HepG2 (cell line): ENCODE data around the gene NPHS1. TPM values are rescaled to one million over a fixed set of nuclear protein-coding genes. Genes with fewer than 3 reads are reported as not detected.

Experiments used
- ATAC-seq: fragments of 200-7000 bp; cut with Tn5 transposase; 3 replicates; pipeline ENCODE4 v1.9.1; 2020; ENCODE audit warnings: mild to moderate bottlenecking, moderate library complexity
- BruUV-seq: library from RNA; stranded (reverse); fragments of 400-500 nt; replicated peaks from 2 replicates; lab custom pipeline; 2021; lab: Mats Ljungman, UMichigan
- CTCF ChIA-PET: fragments of 300-600 bp; formaldehyde crosslinking; extraction: SDS; loops from one replicate; lab custom pipeline; 2021; ENCODE audit warnings: low total read pairs, inconsistent platforms, low intra/inter-chr PET ratio; lab: Yijun Ruan, JAX
- POLR2A ChIA-PET: fragments of 350-600 bp; sonication (Branson Sonifier 250); formaldehyde crosslinking; loops from one replicate; lab custom pipeline; 2020; ENCODE audit warnings: antibody characterized with exemption, inconsistent platforms; lab: Yijun Ruan, JAX
- DNase-seq: peaks from one replicate; pipeline ENCODE4 v3.0.0-alpha.2; 2015; ENCODE audit warnings: low spot score
- FAIRE-seq: peaks from 3 replicates; lab custom pipeline; 2011; peaks lifted over from hg19 to GRCh38; lab: Jason Lieb, UNC
- H2AFZ ChIP-seq: one replicate; pipeline ENCODE4 v1.6.1; 2011; ENCODE audit warnings: low read length, inconsistent platforms
- H3K27ac ChIP-seq: fragments of 300-600 bp; 3 replicates; pipeline ENCODE4 v1.8.0; 2011; ENCODE audit warnings: mixed run types, mild to moderate bottlenecking, mixed read lengths, low read length, inconsistent platforms; ENCODE audit not compliant: insufficient read depth; ENCODE audit errors: extremely low read length
- H3K27me3 ChIP-seq, 2 experiments: fragments of 200-600 bp in 1 of 2; 2 replicates in 1 of 2; 3 replicates in 1 of 2; pipeline versions ENCODE4 v1.6.0 to v1.8.0; 2011; ENCODE audit warnings: low read length in 2 of 2, mild to moderate bottlenecking in 2 of 2, moderate library complexity in 2 of 2, inconsistent platforms in 1 of 2; ENCODE audit not compliant: insufficient read depth in 2 of 2, control insufficient read depth in 1 of 2
- H3K36me3 ChIP-seq, 2 experiments: fragments of 200-600 bp in 1 of 2; replicated peaks in 1 of 2; 2 replicates in 1 of 2; 3 replicates in 1 of 2; pipeline versions ENCODE4 v1.5.1 to v1.8.0; 2011; ENCODE audit warnings: low read length in 2 of 2, inconsistent platforms in 1 of 2; ENCODE audit not compliant: insufficient read depth in 2 of 2, control insufficient read depth in 1 of 2
- H3K4me1 ChIP-seq: 2 replicates; pipeline ENCODE4 v1.5.1; 2012; ENCODE audit warnings: low read length, inconsistent platforms; ENCODE audit not compliant: insufficient read depth
- H3K4me2 ChIP-seq: 2 replicates; pipeline ENCODE4 v1.6.0; 2011; ENCODE audit warnings: low read depth, low read length, inconsistent platforms
- H3K4me3 ChIP-seq, 3 experiments: fragments of 200-600 bp in 1 of 3; sonication (generic), shearing (Covaris generic) in 1 of 3; replicated peaks in 1 of 3; 2 replicates each; pipeline ENCODE4 v1.5.1; 2011 to 2016; ENCODE audit warnings: low read length in 3 of 3, inconsistent platforms in 2 of 3, low read depth in 2 of 3, mild to moderate bottlenecking in 2 of 3, control low read depth in 1 of 3, mixed read lengths in 1 of 3; ENCODE audit not compliant: insufficient read depth in 1 of 3
- H3K79me2 ChIP-seq: one replicate; pipeline ENCODE4 v1.6.1; 2011; ENCODE audit warnings: low read length, inconsistent platforms; ENCODE audit not compliant: insufficient read depth
- H3K9ac ChIP-seq: 2 replicates; pipeline ENCODE4 v1.6.0; 2011; ENCODE audit warnings: mild to moderate bottlenecking, low read depth, low read length, inconsistent platforms; ENCODE audit not compliant: insufficient read depth
- H3K9me3 ChIP-seq: 2 replicates; pipeline ENCODE4 v1.5.1; 2012; ENCODE audit warnings: mild to moderate bottlenecking, low read length
- H4K20me1 ChIP-seq: 2 replicates; pipeline ENCODE4 v1.6.0; 2011; ENCODE audit warnings: inconsistent platforms, mild to moderate bottlenecking, low read length, moderate library complexity; ENCODE audit not compliant: insufficient read depth
- ASH2L ChIP-seq: fragments of 300-600, 200-600 bp; sonication (generic); IDR thresholded peaks from 2 replicates; pipeline ENCODE4 v1.7.0; 2017; ENCODE audit warnings: low read depth, mild to moderate bottlenecking, moderate library complexity, mixed read lengths, low read length; ENCODE audit not compliant: insufficient read length
- BCL6 ChIP-seq: IDR thresholded peaks from 2 replicates; pipeline ENCODE4 v1.6.1; 2016; ENCODE audit warnings: missing genetic modification reagents, missing compliant biosample characterization
- PBX2 ChIP-seq: IDR thresholded peaks from 2 replicates; pipeline ENCODE4 v1.6.1; 2016; ENCODE audit warnings: control low read depth
- RBM39 ChIP-seq: fragments of 200-400 bp; formaldehyde crosslinking; IDR thresholded peaks from one replicate; pipeline ENCODE4 v1.6.1; 2018; ENCODE audit warnings: antibody characterized with exemption, mild to moderate bottlenecking, low read depth, low read length; ENCODE audit not compliant: poor library complexity, severe bottlenecking
- SUZ12 ChIP-seq: fragments of 150-350 bp; IDR thresholded peaks from 2 replicates; pipeline ENCODE4 v1.6.1; 2014; ENCODE audit warnings: low read depth, low read length
- ZBTB20 ChIP-seq: sonication (generic); formaldehyde crosslinking; IDR thresholded peaks from 2 replicates; pipeline ENCODE4 v1.8.1; 2023; ENCODE audit warnings: missing genetic modification reagents, low read depth, mild to moderate bottlenecking, borderline replicate concordance
- ZNF124 ChIP-seq: sonication (generic); formaldehyde crosslinking; IDR thresholded peaks from 2 replicates; pipeline ENCODE4 v1.4.0; 2020; ENCODE audit warnings: missing genetic modification reagents
- ZNF17 ChIP-seq: sonication (generic); formaldehyde crosslinking; IDR thresholded peaks from 2 replicates; pipeline ENCODE4 v1.5.0; 2020; ENCODE audit warnings: mild to moderate bottlenecking, missing genetic modification reagents
- ZNF256 ChIP-seq: sonication (generic); formaldehyde crosslinking; conservative IDR thresholded peaks from 2 replicates; pipeline ENCODE4 v1.4.0; 2020; ENCODE audit warnings: missing genetic modification reagents
- ZNF383 ChIP-seq: sonication (generic); formaldehyde crosslinking; IDR thresholded peaks from 2 replicates; pipeline ENCODE4 v1.4.0; 2020; ENCODE audit warnings: missing genetic modification reagents, mild to moderate bottlenecking, borderline replicate concordance
- ZNF496 ChIP-seq: sonication (generic); formaldehyde crosslinking; IDR thresholded peaks from 2 replicates; pipeline ENCODE4 v1.8.1; 2023; ENCODE audit warnings: mild to moderate bottlenecking, moderate library complexity, missing genetic modification reagents; ENCODE audit not compliant: insufficient replicate concordance
- ZNF800 ChIP-seq: sonication (generic); formaldehyde crosslinking; IDR thresholded peaks from 2 replicates; pipeline ENCODE4 v1.4.0; 2020; ENCODE audit warnings: missing genetic modification reagents
- WGBS: methylation state at CpG from one replicate; pipeline ENCODE4 v1.1.6; 2017; ENCODE audit warnings: low lambda C conversion rate; 5-methylcytosine and 5-hydroxymethylcytosine counted together
- in situ Hi-C: cut with HindIII; loops from 2 replicates; pipeline ENCODE4 v1.10.0; 2017; ENCODE audit warnings: low pct_unique_long_range_greater_than_20kb; ENCODE audit not compliant: extremely low pct_ligation_motif_present
- intact Hi-C: fragments of 100-400 bp; cut with micrococcal nuclease; formaldehyde crosslinking; loops from one replicate; pipeline ENCODE4 v1.10.0; 2022; ENCODE audit not compliant: unreplicated experiment
- polyA plus RNA-seq, 8 experiments: library from polyadenylated mRNA; depleted of rRNA in 3 of 8; stranded (reverse) in 7 of 8; unstranded in 1 of 8; fragments of >200 nt; fragmentation: Illumina TruSeq in 4 of 8; extraction: Trizol in 4 of 8; gene quantifications; 2 replicates each; pipeline versions ENCODE4 v1.2.1 to v1.2.3, GENCODE V29; 2011 to 2016; ENCODE audit warnings: low read depth in 4 of 8, missing spikeins in 1 of 8, mixed read lengths in 1 of 8; ENCODE audit not compliant: insufficient read depth in 1 of 8
- total RNA-seq, 5 experiments: library from RNA; depleted of rRNA; stranded (reverse); fragments of >200 nt; fragmentation: Illumina TruSeq; extraction: Trizol; gene quantifications; 2 replicates each; pipeline ENCODE4 v1.2.3, GENCODE V29; 2016; ENCODE audit warnings: low read depth in 1 of 5

The NPHS1 gene
- total and polyA plus RNA-seq, 2 of the 13 experiments (the other 11 are each of a cell fraction or from before 2014, with no cell fraction given): not detected

GRCh38 chr19:35885904-35886303 is 33.6 kb upstream of the NPHS1 start (continued):
- TF ChIP-seq BCL6 (CRISPR knock-in tag): no peak

GRCh38 chr19:35885225-35885738 is 33.0 kb upstream of the NPHS1 start:
- Histone ChIP-seq H3K27me3 (no peaks in the 10 kb centered on the region), H4K20me1 (no peaks in the 10 kb centered on the region), H3K9me3 (no peaks in the 10 kb centered on the region), H3K4me3 (no peak overlapping the region), H3K79me2 (no peaks in the 10 kb centered on the region), H3K4me2 (no peak overlapping the region), H3K36me3 (peaks cover 4 to 14% of the 10 kb centered on the region in 2 experiments; a peak in 3 of 5 replicates), H3K9ac (no peak overlapping the region), H3K4me1 (no peaks in the 10 kb centered on the region), H2AFZ (no peak overlapping the region), H3K27ac (no peak overlapping the region)
- TF ChIP-seq ZBTB20 (CRISPR knock-in tag) (no peak), ZNF256 (CRISPR knock-in tag) (no peak), ASH2L (no peak), ZNF124 (CRISPR knock-in tag) (no peak), ZNF383 (CRISPR knock-in tag) (no peak), SUZ12 (no peak), ZNF496 (CRISPR knock-in tag) (no peak), PBX2 (CRISPR knock-in tag) (no peak), ZNF17 (CRISPR knock-in tag) (no peak), RBM39 (no peak), ZNF800 (CRISPR knock-in tag) (no peak)
- in situ Hi-C loops: loop anchor here (10.0 kb wide), 1 partner anchor 50 kb away; the partner anchor contains the start of gene LRFN3
- intact Hi-C loops: no loop called here
- ATAC-seq: no peak
- no peak for FAIRE-seq
- ChIA-PET CTCF (no interaction called here), POLR2A (no interaction called here)
- DNase-seq: no peak
- BruUV-seq: no TSS peak
- WGBS: 85% methylated on average over 6 of the region's 6 CpGs
